Kidney tubule cell (primary cell): Measurements from ENCODE around the gene FLAD1.

ENCODE experiments used
- DNase-seq: peaks from one replicate; pipeline ENCODE4 v3.0.0-alpha.2; 2018; ENCODE audit warnings: low spot score

Gene FLAD1

GRCh38 chr1:155004352-155005075 is 21.4 kb downstream of the FLAD1 start:
- no peak for DNase-seq

GRCh38 chr1:155005076-155006011 is 22.2 kb downstream of the FLAD1 start:
- DNase-seq: peak; percentile 56

GRCh38 chr1:155006601-155007101 is 23.5 kb downstream of the FLAD1 start:
- DNase-seq: no peak

- DNase-seq: no peak
Observed at GRCh38 chr1:155007251-155007828, 24.2 kb downstream of the FLAD1 start.

GRCh38 chr1:155008015-155008941 is 25.1 kb downstream of the FLAD1 start:
- no peak for DNase-seq

- no peak for DNase-seq
Observed at GRCh38 chr1:155009221-155009711, 26.1 kb downstream of the FLAD1 start.

- DNase-seq: no peak
Observed at GRCh38 chr1:155009742-155010141, 26.6 kb downstream of the FLAD1 start.

- no peak for DNase-seq
Observed at GRCh38 chr1:155010211-155010918, 27.2 kb downstream of the FLAD1 start.

GRCh38 chr1:155011004-155011416 is 27.9 kb downstream of the FLAD1 start:
- DNase-seq: no peak

GRCh38 chr1:155011437-155012025 is 28.4 kb downstream of the FLAD1 start:
- no peak for DNase-seq

- DNase-seq: no peak
Observed at GRCh38 chr1:155012026-155012546, 28.9 kb downstream of the FLAD1 start.

GRCh38 chr1:155012776-155013602 is 29.8 kb downstream of the FLAD1 start:
- DNase-seq: no peak

GRCh38 chr1:155013632-155014031 is 30.5 kb downstream of the FLAD1 start:
- DNase-seq: no peak

GRCh38 chr1:155014709-155015508 is 31.8 kb downstream of the FLAD1 start:
- DNase-seq: no peak

GRCh38 chr1:155015527-155016230 is 32.5 kb downstream of the FLAD1 start:
- no peak for DNase-seq

- no peak for DNase-seq
Observed at GRCh38 chr1:155016231-155016831, 33.2 kb downstream of the FLAD1 start.
